ENCODE results near the gene GALNT10.

GALNT10 gene

DNA sequence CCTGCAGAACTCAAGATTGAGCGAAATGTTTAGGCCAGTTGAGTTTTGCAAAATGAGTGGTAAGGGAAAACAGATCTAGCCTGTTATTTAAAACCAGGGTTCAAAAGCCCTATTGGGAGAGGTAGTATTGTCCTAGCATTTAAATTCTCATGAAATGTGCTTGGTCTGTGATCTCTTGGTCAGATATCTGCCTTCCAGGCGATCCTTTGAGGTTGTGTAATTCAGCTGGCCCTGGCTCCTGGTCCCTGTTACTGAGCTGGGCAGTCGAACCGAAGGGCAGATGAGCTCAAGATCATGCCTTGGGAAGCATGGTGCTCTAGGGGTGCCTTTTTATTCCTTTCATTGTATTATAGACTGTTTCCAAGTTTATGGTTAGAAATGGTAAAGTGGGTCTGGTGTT, 269.6 kb downstream of the GALNT10 start:
- H3K4me1 Mint-ChIP-seq (ENCODE audit: low read depth) = no peaks in the 10 kb centered on the region
- H3K9me3 Mint-ChIP-seq (ENCODE audit: low read depth) = no peaks in the 10 kb centered on the region
- H3K27me3 Mint-ChIP-seq = no peaks in the 10 kb centered on the region
- H3K36me3 Mint-ChIP-seq = peaks cover 20% of the 10 kb centered on the region
- H3K4me3 Mint-ChIP-seq = no peak overlapping the region
- H3K27ac Mint-ChIP-seq = no peak overlapping the region

GRCh38 chr5:154461531-154461930, 271.0 kb downstream of the GALNT10 start:
- peaks cover 18% of the 10 kb centered on the region for H3K36me3 Mint-ChIP-seq
- no peak overlapping the region for H3K4me3 Mint-ChIP-seq
- no peaks in the 10 kb centered on the region for H3K27me3 Mint-ChIP-seq
- no peaks in the 10 kb centered on the region for H3K9me3 Mint-ChIP-seq (ENCODE audit: low read depth)
- H3K4me1 Mint-ChIP-seq (ENCODE audit: low read depth) = no peaks in the 10 kb centered on the region
- H3K27ac Mint-ChIP-seq = no peak overlapping the region

GRCh38 chr5:154464438-154464837, 273.9 kb downstream of the GALNT10 start:
- Mint-ChIP-seq H3K27me3 (peaks cover 7% of the 10 kb centered on the region), H3K27ac (no peak overlapping the region), H3K4me3 (no peak overlapping the region), H3K9me3 (ENCODE audit: low read depth) (no peaks in the 10 kb centered on the region), H3K36me3 (peaks cover 10% of the 10 kb centered on the region), H3K4me1 (ENCODE audit: low read depth) (no peaks in the 10 kb centered on the region)

GRCh38 chr5:154465169-154465568, 274.6 kb downstream of the GALNT10 start:
- no peaks in the 10 kb centered on the region for H3K4me1 Mint-ChIP-seq (ENCODE audit: low read depth)
- H3K27ac Mint-ChIP-seq = no peak overlapping the region
- no peak overlapping the region for H3K4me3 Mint-ChIP-seq
- peaks cover 10% of the 10 kb centered on the region for H3K36me3 Mint-ChIP-seq
- H3K27me3 Mint-ChIP-seq = peaks cover 10% of the 10 kb centered on the region
- H3K9me3 Mint-ChIP-seq (ENCODE audit: low read depth) = no peaks in the 10 kb centered on the region

DNA sequence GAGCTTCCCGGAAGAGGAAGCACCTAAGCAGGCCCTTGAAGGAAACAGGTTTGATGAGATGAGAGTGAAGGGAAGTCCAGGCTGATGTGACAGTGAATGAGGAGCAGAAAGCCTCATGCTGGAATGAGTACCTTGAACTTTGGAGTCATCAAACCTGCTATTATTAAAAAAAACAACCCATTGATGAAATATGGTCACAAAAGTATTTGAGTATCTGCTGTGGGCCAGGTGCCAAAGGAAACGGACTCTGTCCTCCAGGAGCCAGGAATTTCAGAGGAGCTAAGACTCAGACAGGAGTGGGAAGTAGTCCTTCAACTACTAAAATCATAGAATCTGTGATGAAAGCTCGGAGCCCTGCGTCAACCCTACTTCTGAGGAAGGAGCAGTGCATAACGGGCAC, 275.6 kb downstream of the GALNT10 start:
- Mint-ChIP-seq H3K27me3 (peaks cover 16% of the 10 kb centered on the region), H3K36me3 (peaks cover 8% of the 10 kb centered on the region), H3K27ac (no peak overlapping the region), H3K9me3 (ENCODE audit: low read depth) (no peaks in the 10 kb centered on the region), H3K4me1 (ENCODE audit: low read depth) (peaks cover 6% of the 10 kb centered on the region), H3K4me3 (no peak overlapping the region)

DNA sequence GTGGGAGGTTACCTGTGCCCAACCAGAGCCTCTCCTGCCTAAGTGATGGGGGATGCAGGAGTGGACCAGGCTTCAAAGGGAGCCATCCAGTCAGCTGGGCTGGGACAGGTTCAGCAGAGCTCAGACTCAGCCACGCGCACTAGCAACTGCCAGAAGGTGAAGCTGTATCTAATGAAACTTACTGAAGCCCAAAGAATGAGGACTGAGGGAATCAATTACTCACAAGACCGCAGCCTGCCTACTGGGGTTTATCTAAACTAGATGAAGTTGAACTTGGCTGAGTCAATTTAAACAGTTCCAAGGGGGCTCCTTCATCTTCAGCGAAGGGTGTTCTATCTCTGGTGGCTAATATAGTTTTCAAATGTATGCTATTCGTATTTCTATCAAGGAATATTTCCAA, 276.1 kb downstream of the GALNT10 start:
- no peaks in the 10 kb centered on the region for H3K9me3 Mint-ChIP-seq (ENCODE audit: low read depth)

GRCh38 chr5:154467655-154468354, 277.3 kb downstream of the GALNT10 start:
- H3K4me3 Mint-ChIP-seq = no peak overlapping the region
- H3K27ac Mint-ChIP-seq = no peak overlapping the region
- H3K4me1 Mint-ChIP-seq (ENCODE audit: low read depth) = peaks cover 12% of the 10 kb centered on the region
- no peaks in the 10 kb centered on the region for H3K9me3 Mint-ChIP-seq (ENCODE audit: low read depth)
- peaks cover 3% of the 10 kb centered on the region for H3K36me3 Mint-ChIP-seq
- peaks cover 27% of the 10 kb centered on the region for H3K27me3 Mint-ChIP-seq

More for the DNA sequence above, 276.1 kb downstream of the GALNT10 start:
- Mint-ChIP-seq H3K27me3 (peaks cover 21% of the 10 kb centered on the region), H3K4me1 (ENCODE audit: low read depth) (peaks cover 11% of the 10 kb centered on the region), H3K27ac (no peak overlapping the region), H3K36me3 (peaks cover 8% of the 10 kb centered on the region), H3K4me3 (no peak overlapping the region)

DNA sequence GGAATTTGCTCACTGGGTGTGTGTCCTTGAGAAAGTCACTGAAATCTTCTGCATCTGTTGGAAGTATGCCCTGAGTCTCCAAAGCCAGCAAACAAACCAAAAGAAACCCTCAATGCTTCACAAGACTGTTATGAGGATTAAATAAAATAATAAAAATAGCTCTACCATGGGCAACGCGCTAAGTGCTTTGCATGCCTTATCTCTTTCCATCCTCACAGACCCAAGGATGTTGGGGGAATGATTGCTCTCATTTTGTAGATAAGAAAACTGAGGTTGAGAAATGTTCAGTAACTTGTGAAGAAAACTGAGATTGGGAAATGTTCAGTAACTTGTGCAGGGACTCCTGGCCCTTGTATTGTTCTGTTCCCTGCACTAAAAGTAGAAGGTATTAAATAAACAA, 279.6 kb downstream of the GALNT10 start:
- Mint-ChIP-seq H3K27me3 (peaks cover 45% of the 10 kb centered on the region), H3K4me3 (no peak overlapping the region), H3K27ac (no peak overlapping the region), H3K36me3 (no peaks in the 10 kb centered on the region), H3K4me1 (ENCODE audit: low read depth) (peaks cover 32% of the 10 kb centered on the region), H3K9me3 (ENCODE audit: low read depth) (no peaks in the 10 kb centered on the region)

Data from activated naive CD8-positive, alpha-beta T cell (primary cell).